OCI-LY7 (cell line): ENCODE measurements around the gene TMEM115.
A peak's percentile ranks its signal among the peaks of the same experiment; 100 is the strongest.

Experiments
- EZH2phosphoT487 ChIP-seq: fragments of 200-600 bp; sonication (generic); IDR thresholded peaks from 2 replicates; pipeline ENCODE4 v1.6.1; 2018; ENCODE audit warnings: low read depth, borderline replicate concordance, mild to moderate bottlenecking, mixed run types, antibody characterized with exemption, low read length, moderate library complexity, mixed read lengths
- TF ChIP-seq, protein P1 (sequence below): fragments of 200-600 bp; sonication (generic); conservative IDR thresholded peaks from 2 replicates; pipeline ENCODE4 v1.5.1; 2014; ENCODE audit warnings: mild to moderate bottlenecking, antibody characterized with exemption, low read length, moderate library complexity, mixed read lengths

DNA sequence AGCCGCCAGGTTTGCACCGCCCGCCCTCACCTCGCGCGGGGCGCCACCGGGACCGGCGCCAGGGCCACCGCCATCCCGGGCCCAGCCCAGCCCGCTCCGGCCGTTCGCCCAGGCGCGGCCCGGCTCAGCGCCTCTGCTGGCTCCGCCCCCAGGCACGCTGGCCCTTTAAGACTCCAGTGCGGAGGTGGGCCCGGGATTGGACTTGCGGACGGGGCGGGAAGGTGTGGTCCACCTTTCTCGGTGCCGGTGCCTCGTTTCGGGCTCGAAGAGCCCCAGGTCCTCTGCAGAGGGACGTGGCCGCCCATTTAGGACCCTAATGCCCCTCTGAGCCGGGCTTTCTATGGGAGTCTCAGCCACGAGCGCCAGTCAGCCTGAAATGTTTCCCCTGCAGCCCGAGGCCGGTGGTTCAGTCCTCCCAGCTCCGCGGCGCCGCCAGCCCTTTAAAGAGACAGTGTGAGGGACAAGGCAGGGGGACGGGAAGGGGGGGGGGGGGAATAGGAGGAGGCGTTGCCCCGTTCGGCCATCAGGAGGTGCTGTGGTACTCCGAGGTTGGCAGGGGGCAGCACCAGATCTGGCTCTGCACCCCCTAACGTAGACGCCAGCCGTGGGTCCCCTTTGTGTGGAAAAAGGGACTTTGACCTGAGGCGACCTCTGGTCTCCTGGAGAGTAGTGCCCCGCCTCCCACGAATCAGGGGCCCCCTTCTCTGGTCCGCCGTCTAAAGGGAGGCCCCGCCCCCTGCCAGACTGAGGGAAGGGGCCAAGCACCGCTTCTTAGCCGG is 37.8 kb downstream of the TMEM115 start:
- no peak for TF ChIP-seq EZH2phosphoT487
- TF ChIP-seq, protein P1, sequence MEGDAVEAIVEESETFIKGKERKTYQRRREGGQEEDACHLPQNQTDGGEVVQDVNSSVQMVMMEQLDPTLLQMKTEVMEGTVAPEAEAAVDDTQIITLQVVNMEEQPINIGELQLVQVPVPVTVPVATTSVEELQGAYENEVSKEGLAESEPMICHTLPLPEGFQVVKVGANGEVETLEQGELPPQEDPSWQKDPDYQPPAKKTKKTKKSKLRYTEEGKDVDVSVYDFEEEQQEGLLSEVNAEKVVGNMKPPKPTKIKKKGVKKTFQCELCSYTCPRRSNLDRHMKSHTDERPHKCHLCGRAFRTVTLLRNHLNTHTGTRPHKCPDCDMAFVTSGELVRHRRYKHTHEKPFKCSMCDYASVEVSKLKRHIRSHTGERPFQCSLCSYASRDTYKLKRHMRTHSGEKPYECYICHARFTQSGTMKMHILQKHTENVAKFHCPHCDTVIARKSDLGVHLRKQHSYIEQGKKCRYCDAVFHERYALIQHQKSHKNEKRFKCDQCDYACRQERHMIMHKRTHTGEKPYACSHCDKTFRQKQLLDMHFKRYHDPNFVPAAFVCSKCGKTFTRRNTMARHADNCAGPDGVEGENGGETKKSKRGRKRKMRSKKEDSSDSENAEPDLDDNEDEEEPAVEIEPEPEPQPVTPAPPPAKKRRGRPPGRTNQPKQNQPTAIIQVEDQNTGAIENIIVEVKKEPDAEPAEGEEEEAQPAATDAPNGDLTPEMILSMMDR = peak; percentile 75
